MM.1S (cell line): ENCODE data around the gene DEPDC7.
"Not testable (repeated sequence)": the region's sequence is repeated elsewhere in the genome, so short reads cannot be mapped to it uniquely, and the experiment has no call there.

Source experiments
- DNase-seq: peaks from one replicate; pipeline ENCODE4 v3.0.0-alpha.2; 2015
- H2AFZ ChIP-seq: fragments of 300-600 bp; sonication (generic); 2 replicates; pipeline ENCODE4 v1.6.0; 2016; ENCODE audit warnings: antibody characterized with exemption, low read length
- H3F3A ChIP-seq: fragments of 300-600 bp; sonication (generic); 2 replicates; pipeline ENCODE4 v1.6.1; 2016; ENCODE audit warnings: mild to moderate bottlenecking, antibody characterized with exemption, low read length, moderate library complexity, mixed read lengths; ENCODE audit not compliant: insufficient read depth
- H3K27ac ChIP-seq: fragments of 300-600 bp; sonication (generic); 2 replicates; pipeline ENCODE4 v1.5.1; 2016; ENCODE audit warnings: mild to moderate bottlenecking, low read length
- H3K27me3 ChIP-seq: fragments of 300-600 bp; sonication (generic); replicated peaks from 2 replicates; pipeline ENCODE4 v1.6.0; 2016; ENCODE audit warnings: low read length; ENCODE audit not compliant: insufficient read depth
- H3K36me3 ChIP-seq: fragments of 300-600 bp; sonication (generic); replicated peaks from 2 replicates; pipeline ENCODE4 v1.6.1; 2016; ENCODE audit warnings: mild to moderate bottlenecking, low read length, mixed read lengths; ENCODE audit not compliant: insufficient read depth
- H3K4me1 ChIP-seq: fragments of 300-600 bp; sonication (generic); 2 replicates; pipeline ENCODE4 v1.6.1; 2016; ENCODE audit warnings: low read length, mixed read lengths
- H3K4me2 ChIP-seq: fragments of 300-600 bp; sonication (generic); 2 replicates; pipeline ENCODE4 v1.6.0; 2016; ENCODE audit warnings: low read depth, low read length
- H3K4me3 ChIP-seq: fragments of 300-600 bp; sonication (generic); 2 replicates; pipeline ENCODE4 v1.5.1; 2016; ENCODE audit warnings: low read length, mixed read lengths
- H3K79me2 ChIP-seq: fragments of 300-600 bp; sonication (generic); 2 replicates; pipeline ENCODE4 v1.6.1; 2016; ENCODE audit warnings: mixed run types, low read length, mixed read lengths
- H3K9ac ChIP-seq: fragments of 300-600 bp; sonication (generic); 2 replicates; pipeline ENCODE4 v1.6.1; 2016; ENCODE audit warnings: low read length, mixed read lengths
- H3K9me2 ChIP-seq: fragments of 300-600 bp; sonication (generic); replicated peaks from 2 replicates; pipeline ENCODE4 v1.6.1; 2016; ENCODE audit warnings: mild to moderate bottlenecking, low read length, mixed read lengths; ENCODE audit not compliant: insufficient read depth
- H3K9me3 ChIP-seq: fragments of 300-600 bp; sonication (generic); replicated peaks from 2 replicates; pipeline ENCODE4 v1.6.1; 2016; ENCODE audit warnings: mild to moderate bottlenecking, low read length, mixed read lengths; ENCODE audit not compliant: insufficient read depth
- H4K20me1 ChIP-seq: fragments of 300-600 bp; sonication (generic); 2 replicates; pipeline ENCODE4 v1.6.1; 2016; ENCODE audit warnings: mild to moderate bottlenecking, low read length, moderate library complexity, mixed read lengths; ENCODE audit not compliant: insufficient read depth
- EZH2 ChIP-seq: fragments of 300-600 bp; sonication (generic); optimal IDR thresholded peaks from 2 replicates; pipeline ENCODE3; 2017; ENCODE audit warnings: low read depth, mild to moderate bottlenecking, antibody characterized with exemption, low read length, mixed read lengths
- EZH2phosphoT487 ChIP-seq: fragments of 300-600 bp; sonication (generic); IDR thresholded peaks from 2 replicates; pipeline ENCODE4 v1.6.1; 2018; ENCODE audit warnings: antibody characterized with exemption, low read length
- TF ChIP-seq, protein P1 (sequence below): fragments of 300-600 bp; sonication (generic); IDR thresholded peaks from 2 replicates; pipeline ENCODE4 v1.5.1; 2016; ENCODE audit warnings: antibody characterized with exemption, low read length, mixed read lengths

The DEPDC7 gene

DNA sequence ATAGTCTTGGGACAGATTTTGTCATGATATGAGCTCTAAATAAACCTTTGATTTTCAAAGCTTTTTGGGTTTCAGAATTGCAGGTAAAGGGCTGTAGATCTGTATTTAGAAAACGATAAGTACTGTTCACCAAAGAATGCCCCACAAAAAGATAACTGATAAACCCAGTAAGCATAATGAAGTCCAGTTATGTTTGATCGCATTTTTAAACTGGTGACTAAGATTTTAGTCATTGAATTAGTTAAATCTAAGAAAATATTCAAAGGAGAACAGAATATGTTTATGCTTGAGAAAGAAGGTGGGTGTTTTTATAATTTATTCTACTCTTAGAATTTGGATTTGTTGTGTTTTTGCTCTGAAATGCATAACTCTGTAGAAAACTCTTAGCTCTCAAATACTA lies 11.6 kb downstream of the DEPDC7 start:
- H3K9me2 ChIP-seq: no peaks in the 10 kb centered on the region
- no peak for DNase-seq
- H3K27me3 ChIP-seq: no peaks in the 10 kb centered on the region
- no peak overlapping the region for H3K4me3 ChIP-seq
- no peaks in the 10 kb centered on the region for H3F3A ChIP-seq
- no peak overlapping the region for H2AFZ ChIP-seq
- no peaks in the 10 kb centered on the region for H3K4me1 ChIP-seq
- H3K36me3 ChIP-seq: no peaks in the 10 kb centered on the region
- H3K27ac ChIP-seq: no peak overlapping the region
- H3K4me2 ChIP-seq: no peak overlapping the region
- no peaks in the 10 kb centered on the region for H3K9me3 ChIP-seq
- no peak for TF ChIP-seq EZH2
- TF ChIP-seq, protein P1, sequence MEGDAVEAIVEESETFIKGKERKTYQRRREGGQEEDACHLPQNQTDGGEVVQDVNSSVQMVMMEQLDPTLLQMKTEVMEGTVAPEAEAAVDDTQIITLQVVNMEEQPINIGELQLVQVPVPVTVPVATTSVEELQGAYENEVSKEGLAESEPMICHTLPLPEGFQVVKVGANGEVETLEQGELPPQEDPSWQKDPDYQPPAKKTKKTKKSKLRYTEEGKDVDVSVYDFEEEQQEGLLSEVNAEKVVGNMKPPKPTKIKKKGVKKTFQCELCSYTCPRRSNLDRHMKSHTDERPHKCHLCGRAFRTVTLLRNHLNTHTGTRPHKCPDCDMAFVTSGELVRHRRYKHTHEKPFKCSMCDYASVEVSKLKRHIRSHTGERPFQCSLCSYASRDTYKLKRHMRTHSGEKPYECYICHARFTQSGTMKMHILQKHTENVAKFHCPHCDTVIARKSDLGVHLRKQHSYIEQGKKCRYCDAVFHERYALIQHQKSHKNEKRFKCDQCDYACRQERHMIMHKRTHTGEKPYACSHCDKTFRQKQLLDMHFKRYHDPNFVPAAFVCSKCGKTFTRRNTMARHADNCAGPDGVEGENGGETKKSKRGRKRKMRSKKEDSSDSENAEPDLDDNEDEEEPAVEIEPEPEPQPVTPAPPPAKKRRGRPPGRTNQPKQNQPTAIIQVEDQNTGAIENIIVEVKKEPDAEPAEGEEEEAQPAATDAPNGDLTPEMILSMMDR: no peak
- TF ChIP-seq EZH2phosphoT487: no peak
- H3K9ac ChIP-seq: no peak overlapping the region
- H4K20me1 ChIP-seq: no peaks in the 10 kb centered on the region
- H3K79me2 ChIP-seq: no peaks in the 10 kb centered on the region

DNA sequence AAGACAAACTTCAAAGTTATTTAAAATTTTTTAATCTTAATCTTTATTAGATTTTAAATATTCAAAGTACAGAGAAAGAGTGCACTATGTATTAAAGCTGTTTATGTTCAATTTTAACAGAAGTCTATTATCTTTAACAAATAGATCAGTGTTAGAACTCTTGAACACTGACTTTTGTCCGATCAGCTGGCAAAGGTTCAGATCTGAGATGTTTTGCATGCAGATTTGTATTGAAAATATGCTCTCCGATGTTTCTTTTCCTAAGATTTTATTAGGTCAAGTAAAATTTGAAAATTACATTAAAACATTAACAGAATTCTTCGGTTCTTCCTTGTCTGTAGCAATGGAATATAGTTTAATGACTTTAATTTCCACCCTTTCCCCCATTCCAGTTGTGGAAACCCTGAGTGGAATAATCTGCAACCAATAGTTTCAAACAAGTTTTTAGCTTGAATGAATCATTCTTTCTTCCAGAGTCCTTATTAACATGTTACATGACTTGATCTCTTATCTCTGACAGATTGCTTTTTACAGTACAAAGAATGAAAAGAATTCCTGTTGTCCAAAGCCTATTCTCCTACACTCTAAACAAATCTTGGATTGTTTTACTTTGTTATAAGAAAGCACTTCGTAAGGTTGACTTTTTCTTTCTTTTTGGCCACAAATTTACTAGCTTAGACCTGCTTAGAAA lies 12.3 kb downstream of the DEPDC7 start:
- Histone ChIP-seq H3F3A (no peaks in the 10 kb centered on the region), H3K4me1 (no peaks in the 10 kb centered on the region), H2AFZ (no peak overlapping the region), H3K4me2 (no peak overlapping the region), H3K9me3 (no peaks in the 10 kb centered on the region), H3K27ac (no peak overlapping the region), H3K9ac (no peak overlapping the region), H4K20me1 (no peaks in the 10 kb centered on the region), H3K4me3 (no peak overlapping the region), H3K27me3 (no peaks in the 10 kb centered on the region), H3K79me2 (no peaks in the 10 kb centered on the region), H3K36me3 (no peaks in the 10 kb centered on the region), H3K9me2 (no peaks in the 10 kb centered on the region)
- no peak for DNase-seq
- TF ChIP-seq, protein P1: no peak
- no peak for TF ChIP-seq EZH2
- TF ChIP-seq EZH2phosphoT487: no peak

DNA sequence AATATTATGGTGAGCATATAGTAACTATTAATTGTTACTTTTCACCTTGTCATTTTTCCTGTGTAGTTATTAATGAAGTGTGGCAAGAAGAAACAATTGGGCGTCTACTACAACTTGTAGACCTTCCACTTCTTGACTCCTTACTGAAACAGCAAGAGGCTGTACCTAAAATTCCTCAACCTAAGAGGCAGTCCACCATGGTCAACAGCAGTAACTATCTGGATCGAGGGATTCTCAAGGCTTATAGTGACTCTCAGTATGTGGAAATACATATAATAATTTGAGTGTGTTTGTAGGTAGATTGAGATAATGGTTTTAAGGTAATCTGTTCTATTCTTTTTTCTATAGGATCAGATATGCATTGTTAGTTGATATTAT lies 12.8 kb downstream of the DEPDC7 start:
- Histone ChIP-seq H3K27me3 (no peaks in the 10 kb centered on the region), H3K4me3 (no peak overlapping the region), H3K9me3 (no peaks in the 10 kb centered on the region), H3K27ac (no peak overlapping the region), H3K9ac (no peak overlapping the region), H3K36me3 (no peaks in the 10 kb centered on the region), H3K4me2 (no peak overlapping the region), H4K20me1 (no peaks in the 10 kb centered on the region), H2AFZ (no peak overlapping the region), H3K79me2 (no peaks in the 10 kb centered on the region), H3K4me1 (no peaks in the 10 kb centered on the region), H3F3A (no peaks in the 10 kb centered on the region), H3K9me2 (no peaks in the 10 kb centered on the region)
- TF ChIP-seq, protein P1: no peak
- TF ChIP-seq EZH2 (no peak), EZH2phosphoT487 (no peak)
- DNase-seq: no peak

DNA sequence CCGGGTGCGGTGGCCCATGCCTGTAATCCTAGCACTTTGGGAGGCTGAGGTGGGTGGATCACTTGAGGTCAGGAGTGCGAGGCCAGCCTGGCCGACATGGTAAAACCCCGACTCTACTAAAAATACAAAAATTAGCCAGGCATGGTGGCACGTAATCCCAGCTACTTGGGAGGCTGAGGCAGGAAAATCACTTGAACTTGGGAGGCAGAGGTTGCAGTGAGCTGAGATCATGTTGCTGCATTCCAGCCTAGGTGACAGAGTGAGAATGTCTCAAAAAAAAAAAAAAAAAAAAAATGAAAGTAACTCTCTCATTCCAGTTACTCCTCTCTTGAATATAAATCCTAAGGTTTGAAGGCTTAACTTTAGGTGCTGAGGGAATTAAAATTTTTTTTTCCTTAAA lies 13.5 kb downstream of the DEPDC7 start:
- H3F3A ChIP-seq, H3K27me3 ChIP-seq, H3K4me2 ChIP-seq, H3K4me3 ChIP-seq, DNase-seq, H4K20me1 ChIP-seq, H3K9ac ChIP-seq, H3K9me3 ChIP-seq, H3K4me1 ChIP-seq, H3K27ac ChIP-seq, H2AFZ ChIP-seq, H3K36me3 ChIP-seq, H3K9me2 ChIP-seq, H3K79me2 ChIP-seq: not testable (repeated sequence)
